Neural cell (in vitro differentiated cells): ENCODE results near the gene IL1A. TPM values are rescaled to one million over a fixed set of nuclear protein-coding genes. Genes with fewer than 3 reads are reported as not detected.
"Not testable (repeated sequence)": the region's sequence is repeated elsewhere in the genome, so short reads cannot be mapped to it uniquely, and the experiment has no call there.

ENCODE experiments used
- H2AFZ ChIP-seq: fragments of 200-600, 300-800 bp; sonication (generic), shearing (Covaris generic); 2 replicates; pipeline ENCODE4 v1.6.0; 2014; ENCODE audit warnings: low read depth, mild to moderate bottlenecking, antibody characterized with exemption, low read length, moderate library complexity
- H3F3A ChIP-seq: fragments of 200-600 bp; shearing (Covaris generic); 2 replicates; pipeline ENCODE4 v1.6.1; 2016; ENCODE audit warnings: mild to moderate bottlenecking, moderate library complexity, mixed read lengths, antibody characterized with exemption, low read length; ENCODE audit not compliant: insufficient read depth, poor library complexity, severe bottlenecking
- H3K27ac ChIP-seq: fragments of 200-600, 300-800 bp; sonication (generic), shearing (Covaris generic); 2 replicates; pipeline ENCODE4 v1.5.1; 2014; ENCODE audit warnings: mild to moderate bottlenecking, low read length, moderate library complexity
- H3K27me3 ChIP-seq: fragments of 300-800, 200-600 bp; sonication (generic), shearing (Covaris generic); 2 replicates; pipeline ENCODE4 v1.6.0; 2014; ENCODE audit warnings: mild to moderate bottlenecking, low read depth, low read length, moderate library complexity; ENCODE audit not compliant: insufficient read depth
- H3K36me3 ChIP-seq: fragments of 300-800, 200-600 bp; sonication (generic), shearing (Covaris generic); 2 replicates; pipeline ENCODE4 v1.5.1; 2014; ENCODE audit warnings: mild to moderate bottlenecking, antibody characterized with exemption, low read length, moderate library complexity; ENCODE audit not compliant: insufficient read depth
- H3K4me2 ChIP-seq: fragments of 300-800, 200-600 bp; sonication (generic), shearing (Covaris generic); 2 replicates; pipeline ENCODE4 v1.6.0; 2014; ENCODE audit warnings: mild to moderate bottlenecking, low read length
- H3K4me3 ChIP-seq: fragments of 300-800, 200-600 bp; sonication (generic), shearing (Covaris generic); 2 replicates; pipeline ENCODE4 v1.5.1; 2014; ENCODE audit warnings: mild to moderate bottlenecking, low read length, moderate library complexity
- H3K79me2 ChIP-seq: fragments of 200-600 bp; shearing (Covaris generic); replicated peaks from 2 replicates; pipeline ENCODE4 v1.6.0; 2014; ENCODE audit warnings: mild to moderate bottlenecking, low read length, moderate library complexity; ENCODE audit not compliant: insufficient read depth
- H3K9ac ChIP-seq: fragments of 300-800, 200-600 bp; sonication (generic), shearing (Covaris generic); 2 replicates; pipeline ENCODE4 v1.6.1; 2016; ENCODE audit warnings: mild to moderate bottlenecking, low read length, mixed read lengths
- H3K9me2 ChIP-seq: fragments of 200-600 bp; shearing (Covaris generic); 2 replicates; pipeline ENCODE4 v1.6.1; 2016; ENCODE audit warnings: mild to moderate bottlenecking, low read length, mixed read lengths; ENCODE audit not compliant: insufficient read depth
- H3K9me3 ChIP-seq: fragments of 200-600, 300-800 bp; sonication (generic), shearing (Covaris generic); 2 replicates; pipeline ENCODE4 v1.6.1; 2016; ENCODE audit warnings: mild to moderate bottlenecking, mixed run types, low read length, moderate library complexity, mixed read lengths
- H4K20me1 ChIP-seq: fragments of 200-600 bp; shearing (Covaris generic); 2 replicates; pipeline ENCODE4 v1.6.1; 2016; ENCODE audit warnings: mild to moderate bottlenecking, mixed run types; ENCODE audit not compliant: insufficient read depth
- EP300 ChIP-seq: fragments of 450-650 bp; conservative IDR thresholded peaks from 2 replicates; pipeline ENCODE4 v1.6.1; 2014; ENCODE audit warnings: antibody characterized with exemption, mild to moderate bottlenecking, moderate library complexity; ENCODE audit not compliant: poor library complexity, severe bottlenecking
- EZH2 ChIP-seq: fragments of 200-600, 300-800 bp; shearing (Covaris generic), sonication (generic); IDR thresholded peaks from 2 replicates; pipeline ENCODE4 v1.6.1; 2014; ENCODE audit warnings: antibody characterized with exemption, low read length, borderline replicate concordance, mild to moderate bottlenecking; ENCODE audit not compliant: insufficient read depth, poor library complexity, severe bottlenecking
- MXI1 ChIP-seq: fragments of 450-650 bp; conservative IDR thresholded peaks from 2 replicates; pipeline ENCODE4 v1.6.1; 2014; ENCODE audit warnings: antibody characterized with exemption, mild to moderate bottlenecking; ENCODE audit not compliant: poor library complexity, severe bottlenecking
- POLR2AphosphoS5 ChIP-seq: IDR thresholded peaks from 2 replicates; pipeline ENCODE4 v1.6.1; 2012
- RAD21 ChIP-seq: fragments of 450-650 bp; conservative IDR thresholded peaks from 2 replicates; pipeline ENCODE4 v1.6.1; 2014; ENCODE audit warnings: antibody characterized with exemption, mild to moderate bottlenecking, moderate library complexity
- SMC3 ChIP-seq: fragments of 450-650 bp; conservative IDR thresholded peaks from 2 replicates; pipeline ENCODE4 v1.6.1; 2014; ENCODE audit warnings: antibody characterized with exemption, mild to moderate bottlenecking, moderate library complexity; ENCODE audit not compliant: poor library complexity
- TAF1 ChIP-seq: IDR thresholded peaks from 2 replicates; pipeline ENCODE4 v1.6.1; 2012; ENCODE audit warnings: low read depth
- polyA minus RNA-seq: library from RNA; depleted of rRNA, polyadenylated mRNA; stranded (reverse); fragments of >200 nt; gene quantifications from 2 replicates; pipeline ENCODE4 v1.2.3, GENCODE V29; 2014
- polyA plus RNA-seq: library from polyadenylated mRNA; depleted of rRNA; stranded (reverse); fragments of >200 nt; gene quantifications from 2 replicates; pipeline ENCODE4 v1.2.3, GENCODE V29; 2014
- TF ChIP-seq, protein P1 (sequence below): fragments of 450-650 bp; IDR thresholded peaks from 2 replicates; pipeline ENCODE4 v1.5.1; 2014; ENCODE audit warnings: antibody characterized with exemption, mild to moderate bottlenecking, moderate library complexity; ENCODE audit not compliant: poor library complexity, severe bottlenecking
- TF ChIP-seq, protein P2 (sequence below): IDR thresholded peaks from 2 replicates; pipeline ENCODE4 v1.6.1; 2012; ENCODE audit warnings: borderline replicate concordance

Gene IL1A, protein sequence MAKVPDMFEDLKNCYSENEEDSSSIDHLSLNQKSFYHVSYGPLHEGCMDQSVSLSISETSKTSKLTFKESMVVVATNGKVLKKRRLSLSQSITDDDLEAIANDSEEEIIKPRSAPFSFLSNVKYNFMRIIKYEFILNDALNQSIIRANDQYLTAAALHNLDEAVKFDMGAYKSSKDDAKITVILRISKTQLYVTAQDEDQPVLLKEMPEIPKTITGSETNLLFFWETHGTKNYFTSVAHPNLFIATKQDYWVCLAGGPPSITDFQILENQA
- polyA plus RNA-seq (0.14 TPM in 1 of 2 replicates, not detected in the other), polyA minus RNA-seq (not detected in 2 replicates)

DNA sequence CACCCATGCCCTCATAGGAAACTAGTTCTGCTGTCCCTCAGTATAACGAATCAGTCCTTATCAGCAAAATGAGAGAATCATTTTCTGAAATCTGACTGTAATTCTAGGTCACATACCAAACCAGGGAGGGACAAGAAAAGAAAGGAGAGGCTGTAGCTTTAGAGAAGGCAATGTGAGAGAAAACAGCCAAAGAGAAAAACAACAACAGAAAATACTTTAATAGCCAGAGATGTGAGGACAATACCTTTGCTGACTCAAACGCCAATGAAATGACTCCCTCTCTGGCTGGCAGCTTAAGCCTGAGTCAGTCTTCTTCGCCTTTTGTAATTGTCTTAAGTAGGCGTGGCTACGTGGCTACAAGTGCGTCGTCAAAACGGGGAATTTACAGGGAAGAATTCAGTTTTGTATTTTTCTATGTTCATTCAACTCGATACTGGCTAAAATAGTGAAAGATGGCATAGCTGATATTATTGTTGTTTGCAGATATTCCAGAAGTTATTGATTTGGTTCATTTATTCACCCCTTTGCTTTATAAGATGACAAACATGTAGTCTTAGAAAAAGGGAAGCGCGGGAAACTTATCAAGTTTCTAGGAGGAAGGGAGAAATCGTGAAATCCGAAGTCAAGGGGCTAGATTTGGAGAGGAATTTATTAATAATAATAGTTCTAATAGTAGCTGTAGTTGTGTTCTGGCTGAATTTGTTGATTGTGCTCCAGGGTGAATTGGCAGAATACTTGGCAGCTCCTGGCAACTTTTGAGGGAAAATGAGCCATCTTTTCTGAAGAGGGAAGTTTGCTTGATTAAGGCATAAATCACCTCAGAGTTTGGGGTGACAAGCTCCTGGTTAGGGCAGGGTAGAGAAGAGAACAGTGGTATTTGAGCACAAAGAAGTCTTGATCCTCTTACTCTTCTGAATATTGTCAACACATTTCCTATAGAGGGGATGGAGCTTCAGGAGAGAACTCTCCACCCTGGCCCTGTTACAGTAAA is at the start of gene IL1A:
Gene IL1A, minus strand, starts transcription at position 295 of the 991 bp plus-strand sequence. CDS start 723 bp downstream, outside the sequence.
- H3K27ac ChIP-seq: no peak within 1 kb of the TSS
- no peaks in the 10 kb centered on the region for H3F3A ChIP-seq
- no peak within 1 kb of the TSS for H2AFZ ChIP-seq
- H4K20me1 ChIP-seq: no peaks in the 10 kb centered on the region
- H3K79me2 ChIP-seq: no peaks in the 10 kb centered on the region
- H3K36me3 ChIP-seq: no peaks in the 10 kb centered on the region
- TF ChIP-seq SMC3 (no peak), TAF1 (no peak), POLR2AphosphoS5 (no peak), MXI1 (no peak), RAD21 (no peak), EZH2 (no peak), EP300 (no peak)
- TF ChIP-seq, protein P1, sequence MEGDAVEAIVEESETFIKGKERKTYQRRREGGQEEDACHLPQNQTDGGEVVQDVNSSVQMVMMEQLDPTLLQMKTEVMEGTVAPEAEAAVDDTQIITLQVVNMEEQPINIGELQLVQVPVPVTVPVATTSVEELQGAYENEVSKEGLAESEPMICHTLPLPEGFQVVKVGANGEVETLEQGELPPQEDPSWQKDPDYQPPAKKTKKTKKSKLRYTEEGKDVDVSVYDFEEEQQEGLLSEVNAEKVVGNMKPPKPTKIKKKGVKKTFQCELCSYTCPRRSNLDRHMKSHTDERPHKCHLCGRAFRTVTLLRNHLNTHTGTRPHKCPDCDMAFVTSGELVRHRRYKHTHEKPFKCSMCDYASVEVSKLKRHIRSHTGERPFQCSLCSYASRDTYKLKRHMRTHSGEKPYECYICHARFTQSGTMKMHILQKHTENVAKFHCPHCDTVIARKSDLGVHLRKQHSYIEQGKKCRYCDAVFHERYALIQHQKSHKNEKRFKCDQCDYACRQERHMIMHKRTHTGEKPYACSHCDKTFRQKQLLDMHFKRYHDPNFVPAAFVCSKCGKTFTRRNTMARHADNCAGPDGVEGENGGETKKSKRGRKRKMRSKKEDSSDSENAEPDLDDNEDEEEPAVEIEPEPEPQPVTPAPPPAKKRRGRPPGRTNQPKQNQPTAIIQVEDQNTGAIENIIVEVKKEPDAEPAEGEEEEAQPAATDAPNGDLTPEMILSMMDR: no peak
- TF ChIP-seq, protein P2, sequence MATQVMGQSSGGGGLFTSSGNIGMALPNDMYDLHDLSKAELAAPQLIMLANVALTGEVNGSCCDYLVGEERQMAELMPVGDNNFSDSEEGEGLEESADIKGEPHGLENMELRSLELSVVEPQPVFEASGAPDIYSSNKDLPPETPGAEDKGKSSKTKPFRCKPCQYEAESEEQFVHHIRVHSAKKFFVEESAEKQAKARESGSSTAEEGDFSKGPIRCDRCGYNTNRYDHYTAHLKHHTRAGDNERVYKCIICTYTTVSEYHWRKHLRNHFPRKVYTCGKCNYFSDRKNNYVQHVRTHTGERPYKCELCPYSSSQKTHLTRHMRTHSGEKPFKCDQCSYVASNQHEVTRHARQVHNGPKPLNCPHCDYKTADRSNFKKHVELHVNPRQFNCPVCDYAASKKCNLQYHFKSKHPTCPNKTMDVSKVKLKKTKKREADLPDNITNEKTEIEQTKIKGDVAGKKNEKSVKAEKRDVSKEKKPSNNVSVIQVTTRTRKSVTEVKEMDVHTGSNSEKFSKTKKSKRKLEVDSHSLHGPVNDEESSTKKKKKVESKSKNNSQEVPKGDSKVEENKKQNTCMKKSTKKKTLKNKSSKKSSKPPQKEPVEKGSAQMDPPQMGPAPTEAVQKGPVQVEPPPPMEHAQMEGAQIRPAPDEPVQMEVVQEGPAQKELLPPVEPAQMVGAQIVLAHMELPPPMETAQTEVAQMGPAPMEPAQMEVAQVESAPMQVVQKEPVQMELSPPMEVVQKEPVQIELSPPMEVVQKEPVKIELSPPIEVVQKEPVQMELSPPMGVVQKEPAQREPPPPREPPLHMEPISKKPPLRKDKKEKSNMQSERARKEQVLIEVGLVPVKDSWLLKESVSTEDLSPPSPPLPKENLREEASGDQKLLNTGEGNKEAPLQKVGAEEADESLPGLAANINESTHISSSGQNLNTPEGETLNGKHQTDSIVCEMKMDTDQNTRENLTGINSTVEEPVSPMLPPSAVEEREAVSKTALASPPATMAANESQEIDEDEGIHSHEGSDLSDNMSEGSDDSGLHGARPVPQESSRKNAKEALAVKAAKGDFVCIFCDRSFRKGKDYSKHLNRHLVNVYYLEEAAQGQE: no peak
- H3K27me3 ChIP-seq: no peaks in the 10 kb centered on the region
- H3K9me2 ChIP-seq: no peaks in the 10 kb centered on the region
- no peak within 1 kb of the TSS for H3K4me3 ChIP-seq
- H3K9me3 ChIP-seq: no peaks in the 10 kb centered on the region
- no peak within 1 kb of the TSS for H3K9ac ChIP-seq
- no peak within 1 kb of the TSS for H3K4me2 ChIP-seq

DNA sequence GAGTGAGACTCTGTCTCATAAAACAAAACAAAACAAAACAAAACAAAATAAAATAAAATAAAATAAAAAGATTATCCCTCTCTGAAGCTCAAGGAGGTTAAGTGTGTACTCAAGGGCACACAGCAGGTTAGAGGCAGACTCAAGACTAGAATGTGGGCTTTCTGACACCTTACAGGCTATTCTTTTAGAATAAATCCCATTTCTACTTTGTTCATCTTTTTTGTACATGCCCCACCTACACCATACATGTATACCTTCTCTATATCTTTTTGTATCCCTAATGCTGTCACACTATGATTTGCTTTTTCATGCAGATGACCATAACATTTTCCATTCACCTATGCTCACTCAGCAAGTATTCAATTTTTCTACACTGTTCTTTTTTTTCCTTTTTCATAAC is 49.7 kb upstream of the IL1A start:
- H3K79me2 ChIP-seq: no peaks in the 10 kb centered on the region
- H3K9me3 ChIP-seq: no peaks in the 10 kb centered on the region
- H3K9ac ChIP-seq: no peak overlapping the region
- H3K36me3 ChIP-seq: no peaks in the 10 kb centered on the region
- no peaks in the 10 kb centered on the region for H3F3A ChIP-seq
- TF ChIP-seq EZH2 (no peak), MXI1 (no peak), SMC3 (no peak), EP300 (no peak), RAD21 (no peak), TAF1 (no peak), POLR2AphosphoS5 (no peak)
- TF ChIP-seq, protein P2: no peak
- TF ChIP-seq, protein P1: no peak
- H4K20me1 ChIP-seq: no peaks in the 10 kb centered on the region
- no peak overlapping the region for H3K4me3 ChIP-seq
- H3K4me2 ChIP-seq: no peak overlapping the region
- no peak overlapping the region for H2AFZ ChIP-seq
- H3K27me3 ChIP-seq: no peaks in the 10 kb centered on the region
- no peaks in the 10 kb centered on the region for H3K9me2 ChIP-seq
- H3K27ac ChIP-seq: no peak overlapping the region

DNA sequence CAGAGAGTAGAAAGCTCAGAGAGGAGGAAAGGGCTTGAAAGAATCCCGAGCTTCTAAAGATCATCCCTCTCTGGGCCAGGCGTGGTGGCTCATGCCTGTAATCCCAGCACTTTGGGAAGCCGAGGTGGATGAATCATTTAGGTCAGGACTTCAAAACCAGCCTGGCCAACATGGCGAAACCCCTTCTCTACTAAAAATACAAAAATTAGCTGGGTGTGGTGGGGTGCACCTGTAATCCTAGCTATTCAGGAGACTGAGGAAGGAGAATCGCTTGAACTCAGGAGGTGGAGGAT is 49.3 kb upstream of the IL1A start:
- not testable (repeated sequence) for H3K9me3 ChIP-seq, H3K79me2 ChIP-seq, H3K27me3 ChIP-seq, H3K9me2 ChIP-seq, H3K27ac ChIP-seq, H2AFZ ChIP-seq, H3K4me2 ChIP-seq, H3F3A ChIP-seq, H3K9ac ChIP-seq, H3K36me3 ChIP-seq, H3K4me3 ChIP-seq, H4K20me1 ChIP-seq
